ENCODE results near the gene ACSL1.

ACSL1 gene

DNA sequence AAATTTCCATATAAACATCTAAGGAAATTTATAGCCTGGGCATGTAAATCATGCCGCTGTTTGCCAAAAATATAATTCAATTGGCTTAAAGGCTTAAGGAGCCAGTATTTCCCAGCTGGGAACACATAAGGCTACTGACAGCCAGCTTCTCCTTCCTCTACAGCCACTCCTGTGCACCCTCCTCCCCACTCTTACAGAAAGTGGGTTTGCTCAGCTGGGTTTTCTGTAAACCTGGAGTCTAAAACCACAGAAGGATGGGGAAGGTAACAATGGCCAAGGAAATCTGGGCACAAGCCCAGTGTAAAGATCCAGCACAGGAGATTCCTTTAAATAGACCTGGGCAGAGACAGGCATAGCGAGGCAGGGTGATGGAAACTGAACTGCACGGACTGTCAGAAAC is 18.5 kb downstream of the ACSL1 start:
- H3K4me3 ChIP-seq (ENCODE audit: low read length, poor library complexity, severe bottlenecking): no peak overlapping the region
- peaks cover 3% of the 10 kb centered on the region for H3K4me1 ChIP-seq (ENCODE audit: insufficient read depth, low read length, poor library complexity, severe bottlenecking)
- H3K79me2 ChIP-seq (ENCODE audit: insufficient read depth, low read length): no peaks in the 10 kb centered on the region
- no peaks in the 10 kb centered on the region for H3K36me3 ChIP-seq (ENCODE audit: insufficient read depth, low read length)
- TF ChIP-seq EZH2phosphoT487 (IDR thresholded peaks at IDR 0.05; ENCODE audit: borderline replicate concordance) (no peak), CTCF (conservative IDR thresholded peaks at IDR 0.05; ENCODE audit: low read length) (no peak)
- H3F3A ChIP-seq (ENCODE audit: low read depth): no peaks in the 10 kb centered on the region
- H3K4me2 ChIP-seq (ENCODE audit: low read depth, low read length, poor library complexity, severe bottlenecking): no peak overlapping the region
- H3K9ac ChIP-seq (ENCODE audit: low read depth, low read length, poor library complexity, severe bottlenecking): no peak overlapping the region
- H4K20me1 ChIP-seq (ENCODE audit: insufficient read depth, low read length, poor library complexity, severe bottlenecking): no peaks in the 10 kb centered on the region
- H3K9me2 ChIP-seq (replicated peaks; ENCODE audit: low read depth, low read length): no peaks in the 10 kb centered on the region
- H2AFZ ChIP-seq (ENCODE audit: low read length): no peak overlapping the region
- no peaks in the 10 kb centered on the region for H3K27me3 ChIP-seq (ENCODE audit: insufficient read depth, low read length, poor library complexity, severe bottlenecking)
- no peaks in the 10 kb centered on the region for H3K9me3 ChIP-seq (ENCODE audit: insufficient read depth, low read depth, low read length)

GRCh38 chr4:184806711-184807110 is 19.1 kb downstream of the ACSL1 start:
- H4K20me1 ChIP-seq (ENCODE audit: insufficient read depth, low read length, poor library complexity, severe bottlenecking): no peaks in the 10 kb centered on the region
- no peak overlapping the region for H2AFZ ChIP-seq (ENCODE audit: low read length)
- no peak overlapping the region for H3K4me2 ChIP-seq (ENCODE audit: low read depth, low read length, poor library complexity, severe bottlenecking)
- no peaks in the 10 kb centered on the region for H3K9me3 ChIP-seq (ENCODE audit: insufficient read depth, low read depth, low read length)
- no peak overlapping the region for H3K4me3 ChIP-seq (ENCODE audit: low read length, poor library complexity, severe bottlenecking)
- no peaks in the 10 kb centered on the region for H3F3A ChIP-seq (ENCODE audit: low read depth)
- no peak for TF ChIP-seq EZH2phosphoT487 (IDR thresholded peaks at IDR 0.05; ENCODE audit: borderline replicate concordance)
- TF ChIP-seq CTCF (conservative IDR thresholded peaks at IDR 0.05; ENCODE audit: low read length): no peak
- H3K9me2 ChIP-seq (replicated peaks; ENCODE audit: low read depth, low read length): no peaks in the 10 kb centered on the region
- H3K9ac ChIP-seq (ENCODE audit: low read depth, low read length, poor library complexity, severe bottlenecking): no peak overlapping the region
- H3K4me1 ChIP-seq (ENCODE audit: insufficient read depth, low read length, poor library complexity, severe bottlenecking): peaks cover 3% of the 10 kb centered on the region
- H3K79me2 ChIP-seq (ENCODE audit: insufficient read depth, low read length): no peaks in the 10 kb centered on the region
- H3K36me3 ChIP-seq (ENCODE audit: insufficient read depth, low read length): no peaks in the 10 kb centered on the region
- H3K27me3 ChIP-seq (ENCODE audit: insufficient read depth, low read length, poor library complexity, severe bottlenecking): no peaks in the 10 kb centered on the region

DNA sequence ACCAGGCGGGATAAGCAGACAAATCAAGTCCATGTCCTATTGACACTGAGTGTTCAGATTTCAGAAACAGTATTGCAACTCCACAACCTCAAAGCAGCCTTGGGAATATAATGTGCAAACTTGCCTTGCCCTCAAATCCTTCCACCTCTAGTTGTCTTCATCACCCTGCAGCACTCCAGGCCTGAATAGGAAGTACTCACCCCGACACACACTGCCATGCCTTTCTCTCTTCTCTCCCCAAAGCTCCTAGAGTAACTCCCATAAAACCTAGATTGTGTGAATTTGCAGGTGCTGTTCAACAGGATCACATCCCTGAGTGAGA is 19.6 kb downstream of the ACSL1 start:
- H3K9ac ChIP-seq (ENCODE audit: low read depth, low read length, poor library complexity, severe bottlenecking): no peak overlapping the region
- no peak overlapping the region for H2AFZ ChIP-seq (ENCODE audit: low read length)
- no peaks in the 10 kb centered on the region for H3K27me3 ChIP-seq (ENCODE audit: insufficient read depth, low read length, poor library complexity, severe bottlenecking)
- no peaks in the 10 kb centered on the region for H3F3A ChIP-seq (ENCODE audit: low read depth)
- no peaks in the 10 kb centered on the region for H3K36me3 ChIP-seq (ENCODE audit: insufficient read depth, low read length)
- no peak overlapping the region for H3K4me3 ChIP-seq (ENCODE audit: low read length, poor library complexity, severe bottlenecking)
- H3K9me3 ChIP-seq (ENCODE audit: insufficient read depth, low read depth, low read length): no peaks in the 10 kb centered on the region
- H3K4me2 ChIP-seq (ENCODE audit: low read depth, low read length, poor library complexity, severe bottlenecking): no peak overlapping the region
- H4K20me1 ChIP-seq (ENCODE audit: insufficient read depth, low read length, poor library complexity, severe bottlenecking): no peaks in the 10 kb centered on the region
- TF ChIP-seq EZH2phosphoT487 (IDR thresholded peaks at IDR 0.05; ENCODE audit: borderline replicate concordance) (no peak), CTCF (conservative IDR thresholded peaks at IDR 0.05; ENCODE audit: low read length) (no peak)
- no peaks in the 10 kb centered on the region for H3K79me2 ChIP-seq (ENCODE audit: insufficient read depth, low read length)
- peaks cover 3% of the 10 kb centered on the region for H3K4me1 ChIP-seq (ENCODE audit: insufficient read depth, low read length, poor library complexity, severe bottlenecking)
- no peaks in the 10 kb centered on the region for H3K9me2 ChIP-seq (replicated peaks; ENCODE audit: low read depth, low read length)

All from Loucy (cell line).